Measurements from ENCODE around the gene CAV1. TPM values are rescaled to one million over a fixed set of nuclear protein-coding genes. Genes with fewer than 3 reads are reported as not detected.
A peak's percentile ranks its signal among the peaks of the same experiment; 100 is the strongest.
"Not testable (repeated sequence)": the region's sequence is repeated elsewhere in the genome, so short reads cannot be mapped to it uniquely, and the experiment has no call there.

Gene CAV1
- total and polyA plus RNA-seq, 2 of the 4 experiments (the other 2 are of a cell fraction): 1,592 to 1,808 TPM

DNA sequence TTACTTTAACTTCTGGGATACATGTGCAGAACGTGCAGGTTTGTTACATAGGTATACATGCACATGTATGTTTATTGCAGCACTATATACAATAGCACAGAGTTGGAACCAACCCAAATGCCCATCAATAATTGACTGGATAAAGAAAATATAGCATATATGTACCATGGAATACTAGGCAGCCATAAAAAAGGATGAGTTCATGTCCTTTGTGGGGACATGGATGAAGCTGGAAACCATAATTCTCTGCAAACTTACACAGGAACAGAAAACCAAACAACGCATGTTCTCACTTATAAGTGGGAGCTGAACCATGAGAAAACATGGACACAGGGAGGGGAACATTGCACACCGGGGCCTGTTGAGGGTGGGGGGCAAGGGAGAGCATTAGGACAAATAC lies 62.4 kb downstream of the CAV1 start:
- H4K20me1 ChIP-seq (ENCODE audit: insufficient read depth, low read length); H3K4ac ChIP-seq (ENCODE audit: low read depth, low read length); H4K8ac ChIP-seq (ENCODE audit: low read depth in 2 of 2, low read length in 2 of 2); H4K91ac ChIP-seq (ENCODE audit: insufficient read depth, low read depth, low read length); H3K9me3 ChIP-seq (ENCODE audit: control insufficient read depth, insufficient read depth, low read length); H3K9ac ChIP-seq (ENCODE audit: low read depth, low read length); H2BK15ac ChIP-seq (ENCODE audit: low read depth, low read length); H3K4me3 ChIP-seq (ENCODE audit: insufficient read depth, low read depth, low read length); H3K23ac ChIP-seq (ENCODE audit: low read depth, low read length); DNase-seq; H2BK20ac ChIP-seq (ENCODE audit: low read depth, low read length); ATAC-seq (ENCODE audit: low read depth); POLR2A ChIA-PET (ENCODE audit: unreplicated experiment); H3K18ac ChIP-seq (ENCODE audit: low read depth, low read length); H3K14ac ChIP-seq (replicated peaks; ENCODE audit: low read depth, low read length); BruUV-seq (replicated peaks); H2AFZ ChIP-seq (replicated peaks; ENCODE audit: low read length, poor library complexity); H4K5ac ChIP-seq (ENCODE audit: low read depth, low read length); H2AK9ac ChIP-seq (replicated peaks; ENCODE audit: low read depth, low read length, poor library complexity); dilution Hi-C loops (cut with HindIII; ENCODE audit: low sequenced_read_pairs, unreplicated experiment); H3K56ac ChIP-seq (ENCODE audit: extremely low read depth, insufficient read depth, low read length); H2BK5ac ChIP-seq (ENCODE audit: low read depth, low read length, poor library complexity, severe bottlenecking); H3K79me1 ChIP-seq (ENCODE audit: low read depth in 1 of 2, low read length in 2 of 2); H3K4me2 ChIP-seq (ENCODE audit: low read depth, low read length); H3K27ac ChIP-seq (ENCODE audit: insufficient read depth, low read length); H3K36me3 ChIP-seq (ENCODE audit: control insufficient read depth, insufficient read depth, low read length); H3K27me3 ChIP-seq (ENCODE audit: control insufficient read depth, insufficient read depth, low read length): not testable (repeated sequence)
- Histone ChIP-seq H2BK120ac (ENCODE audit: low read depth, low read length) (0 out of 2 replicates have a peak overlapping the region, but pooled peaks have one; percentile 96), H3K4me1 (ENCODE audit: control insufficient read depth, insufficient read depth, low read length) (peaks cover 17% of the 10 kb centered on the region), H3K9me1 (ENCODE audit: insufficient read depth, low read length) (peaks cover 13% of the 10 kb centered on the region), H2AK5ac (ENCODE audit: low read depth, low read length) (peak overlapping the region; percentile 39; the same call in 1 of the 2 replicates)
- intact Hi-C loops (cut with micrococcal nuclease) (loop anchor here (5.0 to 10.0 kb wide), 2 partner anchors 45 to 142 kb away; no protein-coding TSS in a partner anchor), in situ Hi-C loops (cut with MboI; ENCODE audit: low sequenced_read_pairs) (loop anchor here (10.0 kb wide), 1 partner anchor 52 kb away; no protein-coding TSS in a partner anchor)
- CTCF ChIA-PET: interaction anchor here (1.0 kb wide), 1 partner anchor 35 kb away, joined by 3 read pairs; no protein-coding TSS in a partner anchor
- no CpG with 5 or more reads among the region's 3 CpGs for WGBS, 2 experiments (ENCODE audit: extremely low coverage in 2 of 2, insufficient read length in 1 of 2)
